GM21717 (cell line): ENCODE data around the gene LARGE2.

Source experiments
- ATAC-seq: cut with Tn5 transposase; IDR thresholded peaks from one replicate; pipeline ENCODE4 v1.9.1; 2021; ENCODE audit warnings: mild to moderate bottlenecking, moderate library complexity; ENCODE audit not compliant: unreplicated experiment

The LARGE2 gene

GRCh38 chr11:45913514-45913913, 8.9 kb upstream of the LARGE2 start:
- ATAC-seq, result no peak

- ATAC-seq, result no peak
These were observed 8.4 kb upstream of the LARGE2 start for GRCh38 chr11:45913942-45914635.

- no peak for ATAC-seq
These were observed 7.0 kb upstream of the LARGE2 start for GRCh38 chr11:45915446-45915845.

- peak; percentile 1 for ATAC-seq
These were observed 5.2 kb upstream of the LARGE2 start for GRCh38 chr11:45917286-45917622.

- peak; percentile 85 for ATAC-seq
These were observed 4.7 kb upstream of the LARGE2 start, which contains the start of gene PEX16 for GRCh38 chr11:45917623-45918330. TSS of gene PEX16 (minus strand) at chr11:45917877. CDS start at chr11:45917811, 66 bp downstream.

GRCh38 chr11:45918331-45918941, 4.0 kb upstream of the LARGE2 start:
- peak; percentile 33 for ATAC-seq

- no peak for ATAC-seq
These were observed 3.3 kb upstream of the LARGE2 start for GRCh38 chr11:45918962-45919675.

GRCh38 chr11:45919806-45920530, 2.5 kb upstream of the LARGE2 start:
- ATAC-seq, result no peak

- no peak for ATAC-seq
These were observed 1.7 kb upstream of the LARGE2 start for GRCh38 chr11:45920531-45921477.

GRCh38 chr11:45921561-45922424, 663 bp upstream of the LARGE2 start:
- no peak for ATAC-seq

GRCh38 chr11:45924036-45924915, 1.8 kb downstream of the LARGE2 start:
- ATAC-seq, result no peak

GRCh38 chr11:45924927-45925326, 2.5 kb downstream of the LARGE2 start:
- ATAC-seq, result no peak

- ATAC-seq, result no peak
These were observed 3.1 kb downstream of the LARGE2 start for GRCh38 chr11:45925550-45925949.

- no peak for ATAC-seq
These were observed 3.5 kb downstream of the LARGE2 start for GRCh38 chr11:45926001-45926401.

- ATAC-seq, result no peak
These were observed 4.3 kb downstream of the LARGE2 start for GRCh38 chr11:45926536-45927331.

- ATAC-seq, result no peak
These were observed 4.9 kb downstream of the LARGE2 start for GRCh38 chr11:45927332-45927683.
